Endothelial cell (in vitro differentiated cells): ENCODE results near the gene GGCT. TPM values are rescaled to one million over a fixed set of nuclear protein-coding genes. Genes with fewer than 3 reads are reported as not detected.
A peak's percentile ranks its signal among the peaks of the same experiment; 100 is the strongest.

Experiments
- DNase-seq: peaks from one replicate; pipeline ENCODE4 v3.0.0; 2021; ENCODE audit warnings: low spot score
- H3K27ac Mint-ChIP-seq: one replicate; pipeline ENCODE4 v1.8.0; 2021; ENCODE audit warnings: mixed read lengths, inconsistent platforms; ENCODE audit not compliant: unreplicated experiment
- H3K27me3 Mint-ChIP-seq: one replicate; pipeline ENCODE4 v1.8.0; 2021; ENCODE audit warnings: mild to moderate bottlenecking, moderate library complexity, mixed read lengths, inconsistent platforms; ENCODE audit not compliant: unreplicated experiment
- H3K36me3 Mint-ChIP-seq: one replicate; pipeline ENCODE4 v1.8.0; 2021; ENCODE audit warnings: mild to moderate bottlenecking, low read depth, mixed read lengths, inconsistent platforms; ENCODE audit not compliant: unreplicated experiment
- H3K4me1 Mint-ChIP-seq: one replicate; pipeline ENCODE4 v1.8.0; 2021; ENCODE audit warnings: mild to moderate bottlenecking, mixed read lengths, inconsistent platforms; ENCODE audit not compliant: unreplicated experiment
- H3K4me3 Mint-ChIP-seq: one replicate; pipeline ENCODE4 v1.8.0; 2021; ENCODE audit warnings: mild to moderate bottlenecking, mixed read lengths, inconsistent platforms; ENCODE audit not compliant: unreplicated experiment
- H3K9me3 Mint-ChIP-seq: one replicate; pipeline ENCODE4 v1.8.0; 2021; ENCODE audit warnings: mixed read lengths, inconsistent platforms; ENCODE audit not compliant: unreplicated experiment
- total RNA-seq: library from RNA; stranded (reverse); fragmentation: NEBNext Ultra II Directional; extraction: Animal tissue kit (Norgen Biotek cat#: 25700); gene quantifications from one replicate; pipeline ENCODE4 v1.2.1, GENCODE V29; 2021; ENCODE audit not compliant: unreplicated experiment
- TF ChIP-seq, protein P1 (sequence below): fragments of 200-600 bp; sonication (generic); IDR thresholded peaks from one replicate; pipeline ENCODE4 v1.5.0; 2021; ENCODE audit warnings: antibody characterized with exemption; ENCODE audit not compliant: unreplicated experiment

GGCT gene
- total RNA-seq, 1 donor from 2014 or later: 34.0 TPM

DNA sequence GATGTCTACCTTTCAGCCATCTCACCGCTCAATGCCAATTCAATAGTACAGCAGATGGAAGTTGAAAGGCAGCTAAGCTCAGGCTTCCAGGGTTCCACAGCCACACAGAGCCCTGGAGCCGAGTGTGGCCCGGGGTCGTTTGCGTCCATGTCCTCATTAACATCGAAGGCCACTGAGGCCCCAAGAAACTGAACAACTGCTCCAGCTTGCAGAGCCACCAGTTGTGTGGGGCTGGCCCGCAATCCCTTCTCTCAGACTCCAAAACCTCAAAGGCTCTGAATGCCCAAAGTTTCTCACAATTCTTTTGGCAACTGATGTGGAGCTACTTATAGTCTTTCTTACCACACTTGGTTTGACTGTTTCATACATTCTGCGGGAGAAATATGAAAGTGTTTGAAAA, 57.2 kb downstream of the GGCT start:
- H3K4me1 Mint-ChIP-seq: peaks cover 6% of the 10 kb centered on the region
- no peaks in the 10 kb centered on the region for H3K9me3 Mint-ChIP-seq
- DNase-seq: no peak
- no peak overlapping the region for H3K27ac Mint-ChIP-seq
- TF ChIP-seq, protein P1, sequence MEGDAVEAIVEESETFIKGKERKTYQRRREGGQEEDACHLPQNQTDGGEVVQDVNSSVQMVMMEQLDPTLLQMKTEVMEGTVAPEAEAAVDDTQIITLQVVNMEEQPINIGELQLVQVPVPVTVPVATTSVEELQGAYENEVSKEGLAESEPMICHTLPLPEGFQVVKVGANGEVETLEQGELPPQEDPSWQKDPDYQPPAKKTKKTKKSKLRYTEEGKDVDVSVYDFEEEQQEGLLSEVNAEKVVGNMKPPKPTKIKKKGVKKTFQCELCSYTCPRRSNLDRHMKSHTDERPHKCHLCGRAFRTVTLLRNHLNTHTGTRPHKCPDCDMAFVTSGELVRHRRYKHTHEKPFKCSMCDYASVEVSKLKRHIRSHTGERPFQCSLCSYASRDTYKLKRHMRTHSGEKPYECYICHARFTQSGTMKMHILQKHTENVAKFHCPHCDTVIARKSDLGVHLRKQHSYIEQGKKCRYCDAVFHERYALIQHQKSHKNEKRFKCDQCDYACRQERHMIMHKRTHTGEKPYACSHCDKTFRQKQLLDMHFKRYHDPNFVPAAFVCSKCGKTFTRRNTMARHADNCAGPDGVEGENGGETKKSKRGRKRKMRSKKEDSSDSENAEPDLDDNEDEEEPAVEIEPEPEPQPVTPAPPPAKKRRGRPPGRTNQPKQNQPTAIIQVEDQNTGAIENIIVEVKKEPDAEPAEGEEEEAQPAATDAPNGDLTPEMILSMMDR: no peak
- peak overlapping the region; percentile 47 for H3K4me3 Mint-ChIP-seq
- H3K36me3 Mint-ChIP-seq: peaks cover 22% of the 10 kb centered on the region
- H3K27me3 Mint-ChIP-seq: no peaks in the 10 kb centered on the region

Other genes with a start within 250 kb of the GGCT start
- 9.5 TPM for gene ZNRF2, start 220.2 kb downstream of the GGCT start, total RNA-seq
- 32.7 TPM for gene NOD1, start 26.0 kb downstream of the GGCT start, total RNA-seq
- gene GARS1, start 90.0 kb upstream of the GGCT start, total RNA-seq: 91.3 TPM
- 0.38 TPM for gene CRHR2, start 177.6 kb upstream of the GGCT start, total RNA-seq
- gene INMT, start 247.3 kb upstream of the GGCT start, total RNA-seq: 1.4 TPM